Transverse colon (tissue), 4 donors: Measurements from ENCODE around the gene ZNF319. TPM values are rescaled to one million over a fixed set of nuclear protein-coding genes. Genes with fewer than 3 reads are reported as not detected.

Experiments used
- DNase-seq: peaks from one replicate; pipeline ENCODE4 v3.0.0-alpha.2; 2019
- H3K27ac ChIP-seq, 4 donors: fragments of 200-600 bp; sonication (generic); 2 replicates each; pipeline ENCODE4 v1.5.1; 2016 to 2018; ENCODE audit warnings: inconsistent platforms in 4 of 4
- H3K27me3 ChIP-seq: fragments of 200-600 bp; sonication (generic); 2 replicates; pipeline ENCODE4 v1.5.1; 2017; ENCODE audit warnings: inconsistent platforms
- H3K36me3 ChIP-seq, 4 donors: fragments of 200-600 bp; sonication (generic); 2 replicates each; pipeline ENCODE4 v1.5.1; 2017 to 2019; ENCODE audit warnings: inconsistent platforms in 4 of 4
- H3K4me1 ChIP-seq, 4 donors: fragments of 200-600 bp; sonication (generic); 2 replicates each; pipeline ENCODE4 v1.5.1; 2017 to 2020; ENCODE audit warnings: inconsistent platforms in 4 of 4
- H3K4me3 ChIP-seq, 4 donors: fragments of 200-600 bp; sonication (generic); 1 replicate in 1 of 4; 2 replicates in 3 of 4; pipeline versions ENCODE4 v1.5.1 to v1.6.1; 2017 to 2019; ENCODE audit warnings: inconsistent platforms in 4 of 4
- H3K9me3 ChIP-seq, 2 donors: fragments of 200-600 bp; sonication (generic); 2 replicates each; pipeline ENCODE4 v1.5.1; 2017 to 2019; ENCODE audit warnings: inconsistent platforms in 2 of 2
- CTCF ChIP-seq, 5 experiments: fragments of 200-600 bp in 3 of 5; fragments of 450-650 bp in 2 of 5; sonication (generic) in 3 of 5; IDR thresholded peaks; 1 replicate in 2 of 5; 2 replicates in 3 of 5; pipeline ENCODE4 v1.5.1; 2016 to 2017; ENCODE audit warnings: antibody characterized with exemption in 5 of 5, inconsistent platforms in 3 of 5, mild to moderate bottlenecking in 2 of 5, moderate library complexity in 1 of 5
- EP300 ChIP-seq: sonication (generic); formaldehyde crosslinking; IDR thresholded peaks from one replicate; pipeline ENCODE4 v1.6.1; 2017; ENCODE audit warnings: antibody characterized with exemption, low read depth
- POLR2A ChIP-seq: fragments of 450-650 bp; IDR thresholded peaks from one replicate; pipeline ENCODE4 v1.6.1; 2016; ENCODE audit warnings: antibody characterized with exemption, mild to moderate bottlenecking, moderate library complexity
- POLR2AphosphoS5 ChIP-seq, 3 donors: sonication (generic); formaldehyde crosslinking; IDR thresholded peaks; one replicate each; pipeline ENCODE4 v1.6.1; 2016; ENCODE audit warnings: antibody characterized with exemption in 3 of 3
- WGBS, 2 donors: methylation state at CpG; one replicate each; pipeline ENCODE4 v1.1.5; 2018; ENCODE audit warnings: low coverage in 1 of 2; 5-methylcytosine and 5-hydroxymethylcytosine counted together
- in situ Hi-C, 4 donors: fragments of 200-750 bp; cut with MboI; loops; one replicate each; pipeline versions ENCODE4 v1.15.0 to v1.15.1; 2017; ENCODE audit warnings: low sequenced_read_pairs in 3 of 4, low pct_ligation_motif_present in 1 of 4, low pct_unique_long_range_greater_than_20kb in 1 of 4
- intact Hi-C: fragments of 100-400 bp; cut with DNase I; formaldehyde crosslinking; loops from one replicate; pipeline ENCODE4 v1.15.1; 2023; ENCODE audit warnings: low total_unique reads
- total RNA-seq, 4 donors: library from RNA; depleted of rRNA; stranded (reverse); fragments of >200 nt; gene quantifications; one replicate each; pipeline ENCODE4 v1.1.0, GENCODE V29; 2016

ZNF319 gene
- total RNA-seq, 4 donors from 2014 or later, result 6.4 to 11.6 (median 6.5) TPM

DNA sequence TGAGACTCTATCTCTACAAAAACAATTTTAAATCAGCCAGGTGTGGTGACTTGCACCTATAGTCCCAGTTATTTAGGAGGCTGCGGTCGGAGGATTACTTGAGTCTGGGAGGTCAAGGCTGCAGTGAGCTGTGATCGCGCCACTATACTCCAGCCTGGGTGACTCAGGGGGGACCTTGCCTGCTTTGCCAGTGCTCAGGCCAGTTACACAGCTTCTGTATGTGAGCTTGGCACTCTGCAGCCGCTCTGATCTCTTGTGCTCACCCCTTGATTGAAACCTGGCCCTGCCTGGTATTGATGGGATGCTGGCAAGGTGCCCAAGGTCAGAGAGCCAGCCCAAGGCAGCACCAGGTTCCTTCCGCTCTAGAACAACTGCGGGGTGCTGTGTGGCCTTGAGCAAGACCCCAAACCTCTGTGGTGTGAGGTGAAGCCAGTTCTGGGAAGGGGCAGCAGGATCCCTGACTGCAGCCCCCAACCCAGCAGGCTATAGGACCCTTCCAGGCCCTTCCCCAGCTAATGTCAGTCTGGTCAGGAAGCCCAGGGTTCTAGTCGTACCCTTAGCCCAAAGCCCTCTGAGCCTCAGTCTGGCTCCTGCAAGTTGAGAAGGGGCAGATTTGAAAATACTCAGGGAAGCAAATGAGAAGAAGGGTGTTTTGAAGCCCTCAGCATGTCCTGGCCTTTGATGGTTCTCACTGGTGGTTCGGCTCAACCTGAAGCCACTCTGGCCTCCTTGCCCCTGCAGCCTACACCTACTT lies 44.0 kb upstream of the ZNF319 start:
- in situ Hi-C loops, result no loop called here

DNA sequence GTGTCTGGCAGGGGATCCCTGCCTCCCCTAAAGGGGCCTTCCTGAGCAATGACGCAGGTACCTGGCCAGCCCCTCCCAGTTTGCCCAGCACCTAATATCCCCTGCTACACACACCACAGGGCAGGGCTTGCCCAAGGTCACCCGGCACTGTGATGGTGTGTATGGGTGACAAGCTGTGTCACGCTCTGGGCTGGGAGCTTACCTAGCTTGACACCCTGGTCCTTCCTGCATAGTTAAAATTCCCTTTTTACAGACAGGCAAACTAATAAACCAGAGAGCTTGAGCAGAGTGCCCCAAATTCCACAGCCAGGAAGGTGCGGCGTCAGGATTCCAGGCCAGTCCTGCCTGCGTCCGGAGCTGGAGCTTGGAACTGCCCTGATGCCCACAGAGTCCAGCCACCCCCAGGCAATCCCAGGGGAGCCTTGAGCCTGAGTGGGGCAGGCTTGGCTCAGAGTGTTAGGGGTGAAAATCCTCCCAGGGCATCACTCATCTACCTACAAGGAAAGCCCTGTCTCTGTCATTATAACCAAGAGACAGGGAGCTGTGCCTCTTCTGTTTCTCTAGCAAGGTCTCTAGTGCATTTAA lies 43.2 kb upstream of the ZNF319 start:
- H3K9me3 ChIP-seq, result no peaks in the 10 kb centered on the region
- peaks cover 0 to 12% (median 2%) of the 10 kb centered on the region in 4 donors for H3K4me1 ChIP-seq
- no peak overlapping the region for H3K4me3 ChIP-seq
- no peak overlapping the region for H3K27ac ChIP-seq
- no peak for DNase-seq
- in situ Hi-C loops (no loop called here), intact Hi-C loops (no loop called here)
- TF ChIP-seq POLR2A, result no peak
- no peak for TF ChIP-seq EP300
- TF ChIP-seq CTCF (IDR thresholded peaks at IDR 0.05), result no peak
- TF ChIP-seq POLR2AphosphoS5 (IDR thresholded peaks at IDR 0.05), result no peak
- no peaks in the 10 kb centered on the region for H3K27me3 ChIP-seq
- WGBS, 2 donors, result 90 to 92% methylated on average over 2 to 7 of the region's 7 CpGs
- H3K36me3 ChIP-seq, result peaks cover 0 to 5% (median 0%) of the 10 kb centered on the region in 4 donors

More for the DNA sequence above, 44.0 kb upstream of the ZNF319 start:
- Histone ChIP-seq H3K36me3 (peaks cover 0 to 5% (median 0%) of the 10 kb centered on the region in 4 donors), H3K27me3 (no peaks in the 10 kb centered on the region), H3K4me3 (no peak overlapping the region), H3K9me3 (no peaks in the 10 kb centered on the region), H3K4me1 (peaks cover 0 to 12% (median 2%) of the 10 kb centered on the region in 4 donors), H3K27ac (no peak overlapping the region)
- WGBS, 2 donors, result 90% methylated on average over 9 of the region's 9 CpGs; no CpG with 5 or more reads in 1 of the 2 donors
- intact Hi-C loops, result no loop called here
- DNase-seq, result no peak
- TF ChIP-seq EP300 (no peak), CTCF (IDR thresholded peaks at IDR 0.05) (no peak), POLR2AphosphoS5 (IDR thresholded peaks at IDR 0.05) (no peak), POLR2A (no peak)

DNA sequence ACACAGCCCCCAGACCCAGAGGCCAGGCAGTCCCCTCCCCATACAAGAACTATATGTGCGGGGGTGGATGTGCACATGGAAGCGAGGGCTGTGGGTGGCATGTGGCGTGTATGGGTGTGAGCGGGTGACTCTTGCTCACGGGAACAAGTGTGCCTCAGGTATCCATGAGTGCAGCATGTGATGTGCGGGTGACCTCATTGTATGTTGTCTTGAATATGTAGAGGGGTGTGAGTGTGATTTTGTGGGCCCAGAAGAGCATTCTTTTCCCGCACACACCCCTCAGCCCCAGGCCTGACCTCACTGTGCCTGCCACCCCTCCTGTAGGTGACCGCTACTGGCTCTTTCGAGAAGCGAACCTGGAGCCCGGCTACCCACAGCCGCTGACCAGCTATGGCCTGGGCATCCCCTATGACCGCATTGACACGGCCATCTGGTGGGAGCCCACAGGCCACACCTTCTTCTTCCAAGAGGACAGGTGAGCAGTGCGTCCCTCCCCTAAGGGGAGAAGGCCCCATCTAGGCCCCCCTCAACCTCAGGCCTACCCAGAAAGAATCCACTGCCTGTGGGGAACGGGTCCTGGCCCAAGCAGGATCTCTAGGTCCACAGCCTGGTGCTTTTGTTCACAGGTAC lies 42.5 kb upstream of the ZNF319 start:
- intact Hi-C loops (no loop called here), in situ Hi-C loops (no loop called here)
- Histone ChIP-seq H3K36me3 (peaks cover 0 to 5% (median 0%) of the 10 kb centered on the region in 4 donors), H3K9me3 (no peaks in the 10 kb centered on the region), H3K4me3 (no peak overlapping the region), H3K4me1 (peaks cover 0 to 12% (median 2%) of the 10 kb centered on the region in 4 donors), H3K27ac (no peak overlapping the region), H3K27me3 (no peaks in the 10 kb centered on the region)
- WGBS, 2 donors, result 97% methylated on average over 16 of the region's 16 CpGs; no CpG with 5 or more reads in 1 of the 2 donors
- no peak for TF ChIP-seq POLR2AphosphoS5 (IDR thresholded peaks at IDR 0.05)
- no peak for TF ChIP-seq CTCF (IDR thresholded peaks at IDR 0.05)
- no peak for TF ChIP-seq POLR2A
- TF ChIP-seq EP300, result no peak
- no peak for DNase-seq
